ENCODE measurements around the gene LRP1B. TPM values are rescaled to one million over a fixed set of nuclear protein-coding genes. Genes with fewer than 3 reads are reported as not detected.
A peak's percentile ranks its signal among the peaks of the same experiment; 100 is the strongest.

Gene LRP1B
- total RNA-seq, 1 donor from 2014 or later: 1.7 TPM

GRCh38 chr2:140892911-140893637 is 1237.7 kb downstream of the LRP1B start:
- no peaks in the 10 kb centered on the region for H3K36me3 Mint-ChIP-seq
- no peak for TF ChIP-seq CTCF (IDR thresholded peaks at IDR 0.05; ENCODE audit: unreplicated experiment)
- peaks cover 6% of the 10 kb centered on the region for H3K9me3 Mint-ChIP-seq
- DNase-seq (ENCODE audit: low spot score in 2 of 2, unreplicated experiment in 2 of 2): no peak
- H3K4me1 Mint-ChIP-seq: peaks cover 25% of the 10 kb centered on the region
- H3K27ac Mint-ChIP-seq: peak overlapping the region; percentile 79
- no peak overlapping the region for H3K4me3 Mint-ChIP-seq
- no peaks in the 10 kb centered on the region for H3K27me3 Mint-ChIP-seq (ENCODE audit: low read depth)

GRCh38 chr2:140892436-140892835 is 1238.4 kb downstream of the LRP1B start:
- Mint-ChIP-seq H3K4me3 (no peak overlapping the region), H3K36me3 (no peaks in the 10 kb centered on the region), H3K27me3 (ENCODE audit: low read depth) (no peaks in the 10 kb centered on the region), H3K9me3 (peaks cover under 1% of the 10 kb centered on the region), H3K27ac (no peak overlapping the region), H3K4me1 (peaks cover 25% of the 10 kb centered on the region)
- TF ChIP-seq CTCF (IDR thresholded peaks at IDR 0.05; ENCODE audit: unreplicated experiment): no peak
- DNase-seq (ENCODE audit: low spot score in 2 of 2, unreplicated experiment in 2 of 2): no peak

DNA sequence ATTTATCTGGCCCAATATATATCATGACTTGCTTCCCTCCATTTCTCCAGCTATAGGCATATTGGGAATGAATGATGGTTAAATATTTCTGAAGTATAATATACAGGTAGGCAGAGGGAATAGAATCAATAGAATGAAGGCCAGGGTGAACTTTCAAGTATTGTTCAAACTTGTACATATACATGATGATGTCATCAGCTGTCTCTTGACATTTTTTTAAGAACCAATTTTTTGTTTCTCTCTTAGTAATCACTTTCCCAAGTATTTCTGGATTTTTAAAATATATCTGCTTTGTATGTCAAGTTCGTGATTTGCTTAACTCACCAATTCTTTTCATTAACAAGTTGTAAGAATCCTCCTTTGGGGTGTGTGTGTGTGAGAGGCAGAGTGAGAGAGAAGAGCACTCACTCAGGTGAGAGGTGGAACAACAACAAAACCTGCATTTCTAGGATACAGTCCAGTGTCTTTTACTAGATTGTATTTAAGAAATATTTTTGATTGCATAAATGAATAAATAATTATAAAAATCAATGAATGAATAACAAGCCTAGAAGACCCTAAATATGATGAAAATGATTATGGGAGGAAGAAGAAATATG is 1239.1 kb downstream of the LRP1B start:
- no peaks in the 10 kb centered on the region for H3K9me3 Mint-ChIP-seq

DNA sequence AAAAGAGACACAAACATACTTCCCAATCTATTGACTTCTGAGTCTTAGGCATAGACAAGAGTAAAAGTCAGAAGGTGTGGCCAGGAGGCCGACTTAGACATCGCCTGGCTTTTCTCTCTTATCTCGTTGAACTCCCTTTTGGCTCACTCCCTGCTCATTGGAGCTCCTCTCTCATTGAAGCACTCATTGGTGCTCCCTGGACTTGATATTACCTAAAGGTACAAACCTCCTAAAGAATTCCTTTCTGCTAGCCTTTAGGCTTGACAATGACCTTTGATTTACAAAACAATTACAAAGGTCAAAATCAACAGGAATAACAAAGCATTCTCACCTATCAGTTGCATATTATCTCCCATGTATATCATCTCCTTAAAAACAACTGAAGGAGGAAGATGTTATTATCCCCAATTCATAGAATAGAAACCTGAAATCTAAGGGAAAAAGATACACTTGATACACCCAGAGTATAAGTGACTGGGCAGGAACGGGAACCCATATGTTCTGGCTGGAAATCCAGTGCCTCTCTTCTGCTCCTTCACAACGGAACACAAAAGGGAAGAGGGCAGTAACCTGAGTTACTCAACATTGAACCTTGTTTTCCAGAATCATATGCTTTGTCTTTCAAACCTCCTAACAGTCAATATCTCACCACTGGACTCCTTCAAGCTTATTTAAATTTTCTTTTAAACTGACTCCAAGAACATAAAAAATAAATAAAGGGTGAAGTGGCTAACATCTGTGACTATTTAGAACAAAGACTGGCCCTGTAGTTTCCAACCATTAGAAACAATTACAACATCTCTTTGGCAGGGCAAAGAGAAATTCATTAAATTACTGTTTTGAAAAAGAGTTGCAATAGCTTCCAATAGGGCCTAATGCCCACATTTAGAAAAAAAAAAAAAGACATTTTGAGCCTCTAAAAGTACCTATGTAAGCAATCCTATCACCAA is 1247.9 kb downstream of the LRP1B start:
- no peaks in the 10 kb centered on the region for H3K27me3 Mint-ChIP-seq (ENCODE audit: low read depth)
- H3K27ac Mint-ChIP-seq: no peak overlapping the region
- no peaks in the 10 kb centered on the region for H3K4me1 Mint-ChIP-seq
- no peak for TF ChIP-seq CTCF (IDR thresholded peaks at IDR 0.05; ENCODE audit: unreplicated experiment)
- peaks cover 5% of the 10 kb centered on the region for H3K9me3 Mint-ChIP-seq
- H3K4me3 Mint-ChIP-seq: no peak overlapping the region
- no peaks in the 10 kb centered on the region for H3K36me3 Mint-ChIP-seq
- DNase-seq (ENCODE audit: low spot score in 2 of 2, unreplicated experiment in 2 of 2): no peak

More for the DNA sequence above, 1239.1 kb downstream of the LRP1B start:
- H3K27me3 Mint-ChIP-seq (ENCODE audit: low read depth): no peaks in the 10 kb centered on the region
- H3K4me1 Mint-ChIP-seq: peaks cover 25% of the 10 kb centered on the region
- H3K36me3 Mint-ChIP-seq: no peaks in the 10 kb centered on the region
- H3K4me3 Mint-ChIP-seq: no peak overlapping the region
- no peak for TF ChIP-seq CTCF (IDR thresholded peaks at IDR 0.05; ENCODE audit: unreplicated experiment)
- no peak for DNase-seq (ENCODE audit: low spot score in 2 of 2, unreplicated experiment in 2 of 2)
- H3K27ac Mint-ChIP-seq: no peak overlapping the region

DNA sequence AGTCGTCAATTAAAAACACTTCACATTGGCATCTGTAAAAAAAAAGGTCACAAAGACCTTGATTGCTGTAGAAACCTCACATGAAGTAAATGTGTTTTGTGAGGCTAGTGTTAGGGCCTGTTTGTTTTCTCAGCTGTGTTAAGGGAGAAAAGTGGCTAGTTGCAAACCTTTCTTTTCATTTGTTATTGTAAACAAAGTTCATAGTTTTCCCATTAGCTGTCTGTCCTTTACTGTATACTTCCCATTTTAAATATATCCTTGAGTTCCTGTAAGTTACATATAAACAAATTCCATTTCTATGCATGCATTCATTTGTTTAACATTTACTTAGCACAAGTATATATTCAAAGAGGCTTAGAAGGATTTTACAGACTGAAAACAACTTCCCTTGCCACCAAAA is 1250.2 kb downstream of the LRP1B start:
- TF ChIP-seq CTCF (IDR thresholded peaks at IDR 0.05; ENCODE audit: unreplicated experiment): no peak
- no peaks in the 10 kb centered on the region for H3K4me1 Mint-ChIP-seq
- no peak overlapping the region for H3K27ac Mint-ChIP-seq
- no peak for DNase-seq (ENCODE audit: low spot score in 2 of 2, unreplicated experiment in 2 of 2)
- peaks cover 5% of the 10 kb centered on the region for H3K36me3 Mint-ChIP-seq
- H3K27me3 Mint-ChIP-seq (ENCODE audit: low read depth): no peaks in the 10 kb centered on the region
- no peak overlapping the region for H3K4me3 Mint-ChIP-seq
- peaks cover 20% of the 10 kb centered on the region for H3K9me3 Mint-ChIP-seq
